HG02798 (cell line): ENCODE data around the gene GNPTAB.
"Not testable (repeated sequence)": the region's sequence is repeated elsewhere in the genome, so short reads cannot be mapped to it uniquely, and the experiment has no call there.

Experiments
- ATAC-seq: cut with Tn5 transposase; IDR thresholded peaks from one replicate; pipeline ENCODE4 v1.9.1; 2021; ENCODE audit warnings: mild to moderate bottlenecking; ENCODE audit not compliant: unreplicated experiment, poor library complexity

Gene GNPTAB

DNA sequence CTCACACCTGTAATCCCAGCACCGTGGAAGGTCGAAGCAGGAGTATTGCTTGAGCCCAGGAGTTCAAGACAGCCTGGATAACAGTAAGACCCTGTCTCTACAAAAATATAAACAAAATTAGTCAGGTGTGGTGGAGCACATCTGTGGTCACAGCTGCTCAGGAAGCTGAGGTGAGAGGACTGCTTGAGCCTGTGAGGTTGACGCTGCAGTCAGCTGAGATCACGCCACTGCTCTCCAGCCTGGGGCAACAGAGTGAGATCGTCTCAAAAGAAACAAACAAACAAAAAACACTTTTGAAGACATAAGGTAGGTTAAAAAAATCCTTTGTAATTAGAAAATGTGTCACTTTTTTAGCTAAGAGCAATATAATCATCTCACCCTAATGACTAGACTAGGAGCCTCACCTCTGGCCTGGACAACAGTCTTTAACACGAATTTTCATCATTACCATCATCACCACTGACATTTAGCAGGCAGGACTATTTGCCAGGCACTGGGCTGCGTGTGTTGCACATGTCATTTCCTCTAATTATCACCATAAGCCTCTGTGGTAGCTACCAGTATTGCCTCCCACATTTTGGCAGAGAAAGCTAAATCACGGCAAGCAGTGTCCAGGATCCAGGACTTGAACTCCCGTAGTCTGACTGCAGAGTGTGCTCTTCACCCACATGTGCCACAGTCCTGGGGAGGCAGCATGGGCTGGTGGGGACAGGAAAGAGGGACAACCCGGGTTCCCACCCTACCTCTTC is 86.9 kb downstream of the GNPTAB start:
- ATAC-seq: peak; percentile 94

DNA sequence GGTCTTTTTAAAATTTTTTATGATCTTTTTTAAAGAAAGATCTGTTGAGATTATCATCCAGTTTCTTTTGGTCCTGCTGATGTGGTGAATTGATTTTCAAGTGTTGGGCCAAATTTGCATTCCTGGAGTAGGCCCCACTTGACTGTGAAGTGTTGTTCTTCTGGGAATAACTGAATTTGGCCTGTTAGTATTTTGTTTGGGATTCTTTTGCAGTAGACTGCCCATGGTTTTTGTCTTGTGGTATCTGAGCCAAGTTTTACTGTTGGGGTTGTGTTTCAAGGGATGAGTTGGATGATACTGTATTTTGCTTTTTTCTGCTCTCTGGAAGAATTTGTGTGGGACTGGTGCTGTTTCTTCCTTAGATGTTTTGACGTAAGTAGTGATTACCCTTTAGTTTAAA is 87.5 kb downstream of the GNPTAB start:
- peak; percentile 3 for ATAC-seq

DNA sequence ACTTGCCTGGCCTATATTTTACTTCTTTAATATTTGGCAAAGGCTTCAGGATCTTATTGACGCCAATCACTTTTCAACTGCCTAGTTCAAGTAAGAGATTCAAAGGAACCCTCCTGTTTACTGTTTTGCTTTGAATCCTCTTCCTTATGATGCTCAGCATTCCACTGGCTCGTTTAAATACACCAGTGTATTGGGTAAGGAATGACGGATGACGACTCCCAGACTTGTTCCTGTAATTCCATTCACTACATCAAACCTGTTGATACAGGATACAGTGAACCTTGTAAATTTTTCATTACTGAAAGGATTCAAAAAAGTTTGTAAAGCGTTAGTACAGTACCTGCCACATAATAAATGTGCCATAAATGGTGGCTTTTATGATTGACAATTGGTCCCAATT is 89.8 kb downstream of the GNPTAB start:
- ATAC-seq: no peak

DNA sequence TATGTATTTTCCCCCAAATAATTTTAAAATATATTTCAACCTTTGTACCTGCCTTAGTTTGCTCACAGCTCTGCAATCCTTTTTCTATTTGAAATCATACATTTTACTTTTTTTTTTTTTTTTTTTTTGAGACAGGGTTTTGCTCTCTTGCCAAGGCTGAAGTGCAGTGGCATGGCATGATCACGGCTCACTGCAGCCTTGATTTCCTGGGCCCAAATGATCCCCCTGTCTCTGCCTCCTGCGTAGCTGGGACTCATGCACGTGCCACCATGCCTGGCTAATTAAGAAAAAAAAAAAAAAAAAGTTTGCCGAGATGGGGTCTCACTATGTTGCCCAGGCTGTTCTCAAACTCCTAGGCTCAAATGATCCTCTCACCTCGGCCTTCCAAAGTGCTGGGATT is 90.2 kb downstream of the GNPTAB start:
- no peak for ATAC-seq

DNA sequence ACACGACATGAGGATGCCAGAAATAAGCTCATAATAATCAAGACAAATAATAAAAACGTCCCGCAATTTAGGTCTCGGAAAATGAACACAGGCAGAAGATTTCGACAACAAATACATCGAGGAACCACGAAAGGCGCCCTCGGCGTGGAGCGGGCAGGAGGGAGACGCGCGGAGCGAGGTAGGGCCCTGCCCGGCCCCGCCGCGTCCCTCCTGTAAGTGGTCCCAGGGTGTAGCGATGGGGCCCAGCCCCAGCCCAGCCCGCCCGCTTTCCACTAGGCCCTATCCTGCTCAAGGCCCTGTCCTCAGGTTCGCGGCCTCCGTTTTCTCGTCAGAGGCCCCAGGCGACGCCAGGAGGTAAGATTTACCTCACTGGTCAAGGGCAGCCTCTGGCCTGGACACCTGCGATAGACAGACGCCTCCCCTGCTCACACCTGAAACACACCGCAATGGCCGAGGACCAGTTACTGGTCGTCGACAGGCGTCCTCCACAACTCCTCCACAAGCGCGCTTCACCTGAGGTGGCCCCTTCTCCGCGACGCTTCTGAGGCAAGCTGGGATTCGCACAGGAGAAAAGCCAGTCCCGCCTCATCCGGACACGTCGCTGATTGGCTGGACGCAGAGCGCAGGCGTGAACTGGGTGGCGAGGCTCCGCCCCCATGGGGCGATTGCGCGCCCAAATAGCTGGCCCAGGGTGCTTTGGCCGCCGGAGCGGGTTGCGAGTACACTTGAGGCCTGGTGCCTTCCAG is 91.7 kb downstream of the GNPTAB start, which contains the start of gene SYCP3:
TSS of gene SYCP3 (minus strand) at position 543 of the 746 bp plus-strand sequence. CDS start 1,527 bp downstream, outside the sequence.
- ATAC-seq: no peak

DNA sequence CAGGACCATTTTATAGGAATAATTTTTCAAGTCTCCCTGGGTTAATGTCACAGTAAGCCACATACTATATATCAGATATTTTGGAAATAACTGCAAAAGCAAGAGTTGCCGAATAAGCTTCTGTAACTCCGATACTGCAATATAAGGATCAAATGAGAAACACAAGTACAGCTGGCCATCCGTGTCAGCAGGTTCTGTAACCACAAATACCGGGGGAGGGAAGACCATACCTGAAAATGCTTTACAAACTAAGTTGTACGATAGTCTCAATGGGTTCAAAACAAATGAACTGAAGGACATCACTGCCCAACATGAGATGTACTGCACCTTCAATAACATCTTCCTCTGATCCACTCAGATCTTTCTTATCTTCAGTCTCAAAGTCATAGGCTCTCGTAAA is 93.3 kb downstream of the GNPTAB start:
- no peak for ATAC-seq

DNA sequence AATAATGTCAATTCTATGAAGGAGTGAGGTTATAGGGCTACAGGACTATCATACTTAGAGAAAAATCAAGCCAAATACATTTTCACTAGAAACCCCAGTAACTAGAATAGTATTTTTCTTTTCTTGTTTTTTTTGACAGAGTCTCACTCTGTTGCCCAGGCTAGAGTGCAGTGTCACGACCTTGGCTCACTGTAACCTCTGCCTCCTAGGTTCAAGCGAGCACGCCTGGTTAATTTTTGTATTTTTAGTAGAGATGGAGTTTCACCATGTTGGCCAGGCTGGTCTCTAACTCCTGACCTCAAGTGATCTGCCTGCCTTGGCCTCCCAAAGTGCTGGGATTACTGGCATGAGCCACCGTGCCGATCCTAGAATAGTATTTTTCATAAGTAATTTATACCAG is 96.3 kb downstream of the GNPTAB start:
- ATAC-seq: not testable (repeated sequence)

DNA sequence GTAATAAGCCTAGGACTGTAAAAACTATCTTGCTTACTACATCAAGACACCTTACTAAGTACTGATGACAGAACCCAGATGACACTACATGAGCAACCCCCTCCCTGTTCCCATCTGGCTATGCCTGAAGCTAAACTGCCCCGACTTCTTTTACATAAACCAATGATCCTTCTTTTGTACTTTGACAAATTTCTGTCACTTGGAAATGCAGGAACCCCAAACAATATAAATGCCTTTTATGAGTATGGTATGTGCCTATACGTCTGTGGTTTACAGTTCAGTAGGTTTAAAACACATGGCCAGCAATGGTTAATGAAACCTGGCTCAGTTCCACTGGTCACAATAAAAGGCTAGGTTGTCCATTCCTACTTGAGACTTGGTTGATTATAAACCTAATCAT is 97.6 kb downstream of the GNPTAB start:
- ATAC-seq: no peak

DNA sequence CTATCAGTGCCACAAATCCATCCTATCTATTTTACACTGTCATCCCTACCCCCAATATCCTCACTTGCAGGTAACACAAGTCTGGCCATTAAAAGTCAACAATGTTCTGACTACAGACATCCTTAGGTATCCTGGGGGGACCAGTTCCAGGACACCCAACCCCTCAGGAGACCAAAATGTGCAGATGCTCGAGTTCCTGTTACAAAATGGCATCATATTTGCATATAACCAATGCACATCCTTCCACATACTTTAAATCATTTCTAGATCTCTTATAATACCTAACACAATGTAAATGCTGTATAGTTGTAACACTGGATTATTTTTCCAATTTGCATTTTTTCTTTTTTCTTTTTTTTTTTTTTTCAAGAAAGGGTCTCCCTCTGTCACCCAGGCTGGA is 98.4 kb downstream of the GNPTAB start:
- ATAC-seq: no peak

DNA sequence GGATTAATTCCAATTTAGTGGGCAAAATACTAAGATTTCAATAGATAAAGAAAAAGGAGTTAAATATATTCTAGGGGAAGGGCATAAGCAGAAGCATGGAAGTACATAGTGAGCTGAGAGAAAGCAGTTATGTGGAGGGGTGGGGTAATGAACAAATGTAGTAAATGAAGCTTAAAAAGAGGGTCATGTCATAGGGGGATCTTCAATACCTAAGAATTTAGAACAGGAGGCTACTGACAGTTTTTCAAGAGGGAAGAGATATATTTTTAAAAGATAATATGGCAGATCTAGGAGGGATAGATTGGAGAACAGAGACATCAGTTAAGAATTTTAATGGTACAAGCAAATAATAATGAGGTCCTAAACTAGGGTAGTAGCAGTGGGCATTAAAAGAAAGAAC is 100.9 kb downstream of the GNPTAB start:
- no peak for ATAC-seq

DNA sequence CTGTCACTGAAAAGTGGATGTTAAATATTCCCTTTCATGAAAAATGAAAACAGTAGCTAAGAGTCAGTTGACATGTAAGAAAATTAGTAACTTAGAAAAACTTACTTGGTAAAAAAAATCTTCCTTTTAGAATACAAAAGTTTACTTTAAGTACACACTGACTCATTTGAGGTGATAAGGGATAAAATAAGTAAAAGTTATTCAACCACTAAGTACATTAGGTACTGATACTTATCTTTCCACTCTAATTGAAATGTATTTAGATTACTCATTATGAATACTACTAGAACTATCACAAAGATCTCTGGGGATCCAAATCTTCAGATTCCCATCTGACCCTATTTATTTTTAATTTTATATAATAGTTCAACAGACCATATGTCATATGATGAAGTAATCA is 103.7 kb downstream of the GNPTAB start:
- no peak for ATAC-seq

DNA sequence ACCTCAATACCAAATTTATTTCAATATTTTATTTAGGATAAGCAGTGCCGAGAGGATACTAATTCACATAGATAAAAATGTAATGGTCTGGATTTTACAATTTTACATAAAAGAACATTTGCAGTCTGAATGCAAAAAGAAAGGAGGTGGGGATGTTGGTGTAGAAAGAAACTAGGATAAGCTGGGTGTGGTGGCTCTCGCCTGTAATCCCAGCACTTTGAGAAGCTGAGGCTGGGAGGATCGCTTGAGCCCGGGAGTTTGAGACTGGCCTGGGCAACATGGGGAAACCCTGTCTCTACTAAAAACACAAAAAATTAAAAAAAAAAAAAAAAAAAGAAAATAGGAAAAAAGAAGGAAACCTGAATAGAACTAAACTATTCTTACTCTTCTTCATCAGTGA is 108.4 kb downstream of the GNPTAB start:
- no peak for ATAC-seq

DNA sequence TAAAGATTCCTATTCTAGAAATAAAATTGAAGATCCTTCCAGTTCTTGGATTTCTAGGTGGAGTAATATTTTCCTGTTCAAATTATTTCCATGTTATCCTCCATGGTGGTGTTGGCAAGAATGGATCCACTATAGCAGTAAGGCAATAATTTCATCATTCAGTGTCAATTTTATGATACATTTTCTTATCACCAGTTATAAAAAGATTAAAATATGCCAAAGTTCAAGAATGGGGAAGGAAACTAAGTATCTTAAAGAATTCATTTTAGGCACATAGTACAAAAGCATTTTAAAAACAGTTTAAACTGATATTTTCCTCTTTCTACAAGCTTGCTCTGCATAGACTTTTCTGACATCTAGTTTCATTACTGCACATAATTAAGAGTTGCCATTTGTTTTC is 110.6 kb downstream of the GNPTAB start:
- no peak for ATAC-seq

DNA sequence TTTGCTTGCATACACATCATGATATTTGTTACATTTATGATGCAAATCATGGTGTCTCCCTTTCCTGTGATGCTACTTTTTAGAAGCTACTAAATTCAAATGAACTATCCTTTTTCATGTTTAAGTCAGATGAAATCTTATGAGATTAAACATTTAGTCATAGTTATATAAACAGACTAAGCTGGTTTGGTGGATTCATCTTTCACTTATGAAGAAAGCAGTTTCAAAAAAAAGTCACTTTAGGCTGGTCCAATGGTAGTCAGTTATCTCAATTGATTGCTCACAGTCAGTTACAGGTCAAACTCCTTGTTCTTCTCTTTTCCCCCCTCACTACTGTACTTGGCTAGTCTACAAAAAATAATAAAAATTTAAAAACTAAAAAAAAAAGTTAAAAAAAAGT is 111.2 kb downstream of the GNPTAB start:
- ATAC-seq: no peak

DNA sequence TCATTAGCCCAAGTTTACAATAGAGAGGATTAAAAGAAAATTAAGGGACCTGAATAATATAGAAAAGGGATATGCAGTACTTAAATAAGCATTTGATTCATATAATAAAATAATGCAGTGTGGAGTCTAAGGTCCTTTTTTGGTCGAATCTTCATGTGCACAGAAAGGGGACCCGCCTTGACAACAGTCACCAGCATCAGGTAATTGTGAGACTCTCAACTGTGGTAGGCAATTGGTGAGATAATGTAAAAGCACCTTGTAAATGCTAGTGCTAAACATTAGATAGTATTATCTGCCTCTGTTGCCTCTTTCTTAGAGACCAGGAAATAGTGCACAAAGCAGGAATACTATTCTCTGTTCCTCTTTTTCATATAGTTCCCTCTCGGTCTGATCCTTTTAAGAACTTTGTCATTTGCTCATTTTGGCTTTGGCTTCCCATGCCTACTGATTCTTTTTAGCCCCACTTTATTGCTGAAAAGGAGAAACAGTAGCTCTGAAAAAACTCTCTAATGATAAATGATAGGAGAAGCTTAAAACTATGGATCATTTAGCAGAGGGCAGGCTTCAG is 115.8 kb downstream of the GNPTAB start:
- no peak for ATAC-seq

DNA sequence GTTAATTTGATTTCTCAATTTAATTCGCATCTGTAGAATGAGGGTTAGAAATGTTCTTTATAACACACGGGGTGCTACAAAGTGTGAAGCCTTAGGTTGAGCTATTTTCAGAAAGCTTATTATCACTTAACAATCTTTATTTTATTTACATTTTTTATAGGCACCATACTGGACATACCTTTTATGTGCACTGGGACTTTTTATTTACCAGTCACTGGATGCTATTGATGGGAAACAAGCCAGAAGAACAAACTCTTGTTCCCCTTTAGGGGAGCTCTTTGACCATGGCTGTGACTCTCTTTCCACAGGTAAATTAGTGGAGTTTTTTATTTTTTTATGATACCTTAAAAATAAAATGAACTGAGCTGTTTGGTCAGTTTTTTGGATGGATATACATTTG is 116.8 kb downstream of the GNPTAB start:
- no peak for ATAC-seq

DNA sequence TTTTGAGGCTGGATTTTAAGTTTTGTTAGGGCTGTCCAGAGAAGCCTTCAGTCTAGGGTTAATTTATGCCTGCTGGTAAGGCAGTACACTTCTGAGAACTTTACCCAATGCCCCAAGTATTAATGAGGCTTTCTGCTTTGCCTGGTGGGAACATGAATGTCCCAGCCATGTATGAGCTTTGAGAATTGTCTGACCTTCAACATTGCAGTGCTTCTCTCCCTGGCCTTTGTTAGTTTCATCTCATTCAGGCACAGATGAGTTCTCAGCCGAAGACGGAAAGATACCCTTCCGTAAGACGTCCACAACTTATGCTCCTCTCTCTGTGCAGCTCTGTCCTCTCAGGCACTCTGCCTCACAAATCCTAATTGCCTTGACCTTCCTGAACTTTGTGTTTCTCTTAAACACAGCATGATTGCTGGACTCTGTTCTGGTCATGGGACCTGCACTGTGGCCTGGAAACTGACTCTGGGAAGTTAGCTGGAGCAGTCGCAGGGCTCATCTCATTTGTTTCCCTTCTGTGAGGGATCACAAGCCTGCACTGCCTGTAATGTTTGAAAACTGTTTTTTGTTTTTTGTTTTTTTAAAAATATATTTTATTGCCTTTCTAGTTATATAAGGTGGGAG is 117.6 kb downstream of the GNPTAB start:
- ATAC-seq: no peak

DNA sequence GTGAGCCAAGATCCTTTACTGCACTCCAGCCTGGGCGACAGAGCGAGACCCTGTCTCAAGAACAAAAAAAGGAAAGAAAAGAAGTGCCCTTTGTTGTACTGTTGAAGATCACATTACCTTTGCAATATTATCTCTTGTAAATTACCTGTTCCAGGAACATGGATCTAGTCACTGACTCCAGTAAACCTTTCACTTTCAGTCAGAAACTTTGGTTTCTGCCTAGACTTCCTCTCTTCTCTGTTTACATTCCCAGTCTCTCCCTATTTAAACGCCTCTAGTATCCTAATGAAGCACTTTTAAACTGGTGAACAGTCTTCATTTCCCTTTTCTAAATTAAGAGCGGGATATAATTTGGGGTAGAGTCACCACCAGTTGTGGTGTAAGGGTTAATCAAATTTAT is 120.5 kb downstream of the GNPTAB start:
- no peak for ATAC-seq

DNA sequence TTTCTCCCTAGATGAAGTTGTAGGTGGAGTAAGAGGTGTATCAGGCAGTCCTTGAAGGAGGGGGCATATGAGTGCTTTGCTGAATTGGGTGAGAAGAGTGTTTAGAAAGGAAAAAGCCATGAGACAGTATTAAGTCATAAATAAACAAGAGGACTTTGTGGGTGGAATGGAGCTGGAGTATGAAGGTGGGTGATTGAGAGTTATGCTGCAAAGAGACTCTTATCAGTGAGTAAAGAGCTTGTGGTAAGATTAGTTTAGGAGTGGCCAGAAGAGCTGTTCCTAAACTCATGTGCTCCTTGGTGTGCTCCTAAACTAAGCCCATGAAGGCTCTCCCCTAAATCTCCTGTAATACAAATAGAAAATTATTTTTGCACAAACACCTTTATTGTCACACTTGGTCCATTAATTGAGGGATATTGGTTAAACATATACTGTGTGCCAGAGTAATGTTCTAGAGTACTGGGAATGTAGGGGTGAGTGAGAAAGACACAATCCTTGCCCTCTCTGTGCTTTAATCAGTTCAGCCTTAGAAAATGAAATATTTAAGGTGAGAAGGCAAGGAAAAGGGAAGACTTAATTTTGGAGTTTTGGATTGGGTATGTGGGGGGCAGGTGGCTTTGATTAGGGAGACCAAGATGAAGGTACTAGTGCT is 123.5 kb downstream of the GNPTAB start:
- no peak for ATAC-seq

DNA sequence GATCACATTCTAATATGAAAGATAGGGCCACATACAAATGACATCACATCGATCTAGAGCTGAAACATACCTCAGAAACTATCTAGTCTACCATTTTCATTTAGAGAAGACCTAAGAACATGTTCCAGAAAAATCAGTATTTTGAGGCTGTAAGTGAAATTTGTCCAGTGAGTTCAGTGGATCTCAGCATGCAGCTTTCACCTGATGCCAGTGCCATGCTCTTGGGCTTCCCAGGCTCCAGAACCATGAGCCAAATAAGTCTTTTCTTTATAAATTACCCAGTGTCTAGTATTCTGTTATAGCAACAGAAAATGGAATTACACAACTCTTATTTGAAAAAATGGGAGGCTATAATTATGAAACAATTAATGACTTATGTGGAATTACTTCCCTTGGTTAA is 124.4 kb downstream of the GNPTAB start:
- ATAC-seq: no peak

DNA sequence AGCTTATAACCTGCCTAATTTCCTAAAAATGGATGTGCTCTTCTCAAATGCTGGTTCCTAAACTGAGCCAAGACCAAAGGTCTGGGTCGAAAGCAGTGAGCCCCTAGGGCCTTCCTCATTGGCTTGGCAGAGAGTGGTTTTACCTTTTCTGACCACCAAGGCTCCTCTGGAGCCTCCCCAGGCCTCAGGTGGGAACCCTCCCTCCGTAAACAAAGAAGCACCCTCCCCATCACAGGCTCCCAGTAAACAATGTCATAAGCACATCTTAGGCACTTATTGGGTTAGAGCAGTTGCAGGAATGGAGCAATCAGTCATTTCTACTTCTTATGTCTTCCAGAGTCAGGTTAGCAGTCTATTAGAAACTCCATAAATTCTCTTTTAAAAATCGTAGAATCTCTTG is 127.3 kb downstream of the GNPTAB start:
- ATAC-seq: no peak
